Caco-2 (cell line): ENCODE data around the gene EHMT1. TPM values are rescaled to one million over a fixed set of nuclear protein-coding genes. Genes with fewer than 3 reads are reported as not detected.
A peak's percentile ranks its signal among the peaks of the same experiment; 100 is the strongest.

Source experiments
- BruUV-seq: library from RNA; stranded (reverse); fragments of 400-500 nt; replicated peaks from 2 replicates; lab custom pipeline; 2021; lab: Mats Ljungman, UMichigan
- CTCF ChIA-PET: fragments of 300-600 bp; sonication (Branson Sonifier 250); formaldehyde crosslinking; loops from one replicate; lab custom pipeline; 2022; ENCODE audit warnings: antibody characterized with exemption; lab: Charles Lee
- POLR2A ChIA-PET: fragments of 300-600 bp; sonication (Branson Sonifier 250); formaldehyde crosslinking; loops from one replicate; lab custom pipeline; 2022; ENCODE audit warnings: antibody characterized with exemption; lab: Charles Lee
- DNase-seq, 2 experiments: peaks; one replicate each; pipeline versions ENCODE4 v3.0.0 to v3.0.0-alpha.2; 2020 to 2022
- H3K27me3 ChIP-seq: replicated peaks from 2 replicates; pipeline ENCODE4 v1.6.0; 2011; ENCODE audit warnings: low read length; ENCODE audit not compliant: control insufficient read depth, insufficient read depth
- H3K36me3 ChIP-seq: 2 replicates; pipeline ENCODE4 v1.5.1; 2011; ENCODE audit warnings: low read length; ENCODE audit not compliant: control insufficient read depth, insufficient read depth
- H3K4me1 ChIP-seq: fragments of 250-450 bp; sonication (Bioruptor Pico); 2 replicates; pipeline ENCODE4 v1.5.1; 2020; ENCODE audit warnings: mild to moderate bottlenecking
- H3K4me3 ChIP-seq: 2 replicates; pipeline ENCODE4 v1.5.1; 2011; ENCODE audit warnings: low read depth, mild to moderate bottlenecking, control low read depth, low read length
- H3K9me3 ChIP-seq: fragments of 250-450 bp; sonication (Bioruptor Pico); 2 replicates; pipeline ENCODE4 v1.5.1; 2020; ENCODE audit warnings: mild to moderate bottlenecking, moderate library complexity
- H3K27ac Mint-ChIP-seq: one replicate; pipeline ENCODE4 v1.8.0; 2022; ENCODE audit warnings: mixed read lengths; ENCODE audit not compliant: unreplicated experiment
- H3K27me3 Mint-ChIP-seq: one replicate; pipeline ENCODE4 v1.8.0; 2022; ENCODE audit warnings: mixed read lengths; ENCODE audit not compliant: insufficient read depth, unreplicated experiment
- H3K36me3 Mint-ChIP-seq: one replicate; pipeline ENCODE4 v1.8.0; 2022; ENCODE audit warnings: mild to moderate bottlenecking, mixed read lengths; ENCODE audit not compliant: insufficient read depth, unreplicated experiment
- H3K4me1 Mint-ChIP-seq: one replicate; pipeline ENCODE4 v1.8.0; 2022; ENCODE audit warnings: low read depth, mixed read lengths; ENCODE audit not compliant: unreplicated experiment
- H3K4me3 Mint-ChIP-seq: one replicate; pipeline ENCODE4 v1.8.0; 2022; ENCODE audit warnings: mild to moderate bottlenecking, moderate library complexity, mixed read lengths; ENCODE audit not compliant: unreplicated experiment
- H3K9me3 Mint-ChIP-seq: one replicate; pipeline ENCODE4 v1.8.0; 2022; ENCODE audit warnings: mixed read lengths; ENCODE audit not compliant: unreplicated experiment
- CTCF ChIP-seq, 2 experiments: fragments of 200-600 bp in 1 of 2; IDR thresholded peaks; 1 replicate in 1 of 2; 2 replicates in 1 of 2; pipeline versions ENCODE4 v1.5.1 to v1.8.0; 2011 to 2022; ENCODE audit warnings: antibody characterized with exemption in 1 of 2, control low read depth in 1 of 2, inconsistent platforms in 1 of 2, low read depth in 1 of 2, low read length in 1 of 2, mild to moderate bottlenecking in 1 of 2, moderate library complexity in 1 of 2; ENCODE audit not compliant: insufficient read depth in 1 of 2, severe bottlenecking in 1 of 2, unreplicated experiment in 1 of 2
- intact Hi-C: fragments of 100-400 bp; cut with micrococcal nuclease; formaldehyde crosslinking; loops from one replicate; pipeline ENCODE4 v1.10.0; 2022; ENCODE audit not compliant: unreplicated experiment
- total RNA-seq: library from RNA; stranded (reverse); gene quantifications from 2 replicates; pipeline ENCODE4 v1.2.3, GENCODE V29; 2022

Gene EHMT1
- total RNA-seq, 1 experiment from 2014 or later = 92.9 TPM

GRCh38 chr9:137765536-137765935, 146.7 kb downstream of the EHMT1 start:
- Mint-ChIP-seq H3K36me3 (peaks cover 61% of the 10 kb centered on the region), H3K4me1 (no peaks in the 10 kb centered on the region), H3K27ac (no peak overlapping the region), H3K4me3 (no peak overlapping the region), H3K27me3 (no peaks in the 10 kb centered on the region), H3K9me3 (peaks cover 13% of the 10 kb centered on the region)
- intact Hi-C loops = no loop called here
- Histone ChIP-seq H3K36me3 (peaks cover 5% of the 10 kb centered on the region), H3K9me3 (no peaks in the 10 kb centered on the region), H3K27me3 (no peaks in the 10 kb centered on the region), H3K4me1 (no peaks in the 10 kb centered on the region), H3K4me3 (no peak overlapping the region)
- TF ChIP-seq CTCF (IDR thresholded peaks at IDR 0.05; ENCODE audit: insufficient read depth in 1 of 2, low read depth in 1 of 2, low read length in 1 of 2, severe bottlenecking in 1 of 2, unreplicated experiment in 1 of 2) = no peak
- no TSS peak for BruUV-seq
- ChIA-PET POLR2A (no interaction called here), CTCF (interaction anchor here (0.6 to 1.0 kb wide), 2 partner anchors 93 to 161 kb away, joined by 4 read pairs; no protein-coding TSS in a partner anchor)
- DNase-seq = no peak

- Histone ChIP-seq H3K4me3 (no peak overlapping the region), H3K36me3 (no peaks in the 10 kb centered on the region; the same call in 1 of the 2 replicates), H3K4me1 (no peaks in the 10 kb centered on the region), H3K9me3 (no peaks in the 10 kb centered on the region), H3K27me3 (no peaks in the 10 kb centered on the region)
- Mint-ChIP-seq H3K4me3 (no peak overlapping the region), H3K4me1 (no peaks in the 10 kb centered on the region), H3K27me3 (no peaks in the 10 kb centered on the region), H3K36me3 (peaks cover 50% of the 10 kb centered on the region), H3K27ac (no peak overlapping the region), H3K9me3 (peaks cover 16% of the 10 kb centered on the region)
- intact Hi-C loops = no loop called here
- POLR2A ChIA-PET = no interaction called here
- DNase-seq = no peak
- no TSS peak for BruUV-seq
- CTCF ChIA-PET = interaction anchor here (0.6 kb wide), 1 partner anchor 99 kb away, joined by 3 read pairs; no protein-coding TSS in a partner anchor
- no peak for TF ChIP-seq CTCF (IDR thresholded peaks at IDR 0.05; ENCODE audit: insufficient read depth in 1 of 2, low read depth in 1 of 2, low read length in 1 of 2, severe bottlenecking in 1 of 2, unreplicated experiment in 1 of 2)
These were observed 152.8 kb downstream of the EHMT1 start for GRCh38 chr9:137771580-137771979.

GRCh38 chr9:137772281-137772873, 153.6 kb downstream of the EHMT1 start:
- Histone ChIP-seq H3K4me3 (no peak overlapping the region), H3K4me1 (no peaks in the 10 kb centered on the region), H3K9me3 (no peaks in the 10 kb centered on the region), H3K27me3 (no peaks in the 10 kb centered on the region), H3K36me3 (no peaks in the 10 kb centered on the region; the same call in 1 of the 2 replicates)
- Mint-ChIP-seq H3K9me3 (peaks cover 16% of the 10 kb centered on the region), H3K4me3 (no peak overlapping the region), H3K4me1 (no peaks in the 10 kb centered on the region), H3K27ac (peak overlapping the region; percentile 56), H3K27me3 (no peaks in the 10 kb centered on the region), H3K36me3 (peaks cover 45% of the 10 kb centered on the region)
- no peak for TF ChIP-seq CTCF (IDR thresholded peaks at IDR 0.05; ENCODE audit: insufficient read depth in 1 of 2, low read depth in 1 of 2, low read length in 1 of 2, severe bottlenecking in 1 of 2, unreplicated experiment in 1 of 2)
- POLR2A ChIA-PET = no interaction called here
- DNase-seq = peak in 1 of 2 experiments; percentile 16
- CTCF ChIA-PET = interaction anchor here (0.6 kb wide), 1 partner anchor 99 kb away, joined by 3 read pairs; no protein-coding TSS in a partner anchor
- no TSS peak for BruUV-seq
- intact Hi-C loops = loop anchor here (2.0 kb wide), 1 partner anchor 100 kb away; no protein-coding TSS in a partner anchor
